MG63 (cell line): Measurements from ENCODE around the gene RND2. TPM values are rescaled to one million over a fixed set of nuclear protein-coding genes. Genes with fewer than 3 reads are reported as not detected.
"Not testable (repeated sequence)": the region's sequence is repeated elsewhere in the genome, so short reads cannot be mapped to it uniquely, and the experiment has no call there.

Source experiments
- DNase-seq: peaks from one replicate; pipeline ENCODE4 v3.0.0-alpha.2; 2020
- H3K27me3 ChIP-seq: fragments of 250-450 bp; sonication (Bioruptor Pico); 2 replicates; pipeline ENCODE4 v1.5.1; 2020; ENCODE audit warnings: mild to moderate bottlenecking, moderate library complexity
- H3K36me3 ChIP-seq: fragments of 250-450 bp; sonication (Bioruptor Pico); 2 replicates; pipeline ENCODE4 v1.5.1; 2020; ENCODE audit warnings: mild to moderate bottlenecking, moderate library complexity
- H3K4me3 ChIP-seq: fragments of 250-450 bp; sonication (Bioruptor Pico); 2 replicates; pipeline ENCODE4 v1.5.1; 2020; ENCODE audit warnings: mild to moderate bottlenecking, moderate library complexity
- H3K9me3 ChIP-seq: fragments of 250-450 bp; sonication (Bioruptor Pico); 2 replicates; pipeline ENCODE4 v1.5.1; 2020; ENCODE audit warnings: mild to moderate bottlenecking, moderate library complexity
- total RNA-seq: library from RNA; depleted of rRNA; stranded (reverse); fragments of >200 nt; shearing (Covaris generic); gene quantifications from 2 replicates; pipeline ENCODE4 v1.2.3, GENCODE V29; 2014; ENCODE audit warnings: low replicate concordance

RND2 gene
- total RNA-seq, 1 experiment from 2014 or later, result not detected

GRCh38 chr17:42997984-42998938 is 26.8 kb upstream of the RND2 start, which contains the start of gene RPL27:
TSS of gene RPL27 (plus strand) at chr17:42998419. CDS start at chr17:42998751, 332 bp downstream.
- Histone ChIP-seq H3K9me3 (no peaks in the 10 kb centered on the region), H3K27me3 (no peaks in the 10 kb centered on the region), H3K4me3 (peak within 1 kb of the TSS; percentile 88), H3K36me3 (peaks cover 49% of the 10 kb centered on the region)
- peak; percentile 99 for DNase-seq

- Histone ChIP-seq H3K36me3 (peaks cover 56% of the 10 kb centered on the region), H3K9me3 (no peaks in the 10 kb centered on the region), H3K27me3 (no peaks in the 10 kb centered on the region), H3K4me3 (peak overlapping the region; percentile 88)
- no peak for DNase-seq
Measured at GRCh38 chr17:42999003-42999525, 26.0 kb upstream of the RND2 start.

DNA sequence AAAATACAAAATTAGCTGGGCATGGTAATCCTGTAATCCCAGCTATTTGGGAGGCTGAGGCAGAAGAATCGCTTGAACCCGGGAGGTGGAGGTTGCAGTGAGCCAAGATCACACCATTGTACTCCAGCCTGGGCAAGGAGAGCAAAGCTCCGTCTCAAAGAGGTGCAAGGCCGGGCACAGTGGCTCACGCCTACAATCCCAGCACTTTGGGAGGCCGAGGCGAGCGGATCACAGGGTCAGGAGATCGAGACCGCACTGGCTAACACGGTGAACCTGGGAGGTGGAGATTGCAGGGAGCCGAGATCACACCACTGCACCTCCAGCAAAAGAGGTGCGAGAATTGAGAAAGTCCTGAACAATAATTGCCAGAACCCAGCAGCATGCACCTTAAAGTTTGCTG is 24.1 kb upstream of the RND2 start:
- DNase-seq, H3K27me3 ChIP-seq, H3K9me3 ChIP-seq, H3K4me3 ChIP-seq: not testable (repeated sequence)
- H3K36me3 ChIP-seq, result peaks cover 66% of the 10 kb centered on the region

GRCh38 chr17:43003542-43004172 is 21.4 kb upstream of the RND2 start:
- Histone ChIP-seq H3K27me3 (no peaks in the 10 kb centered on the region), H3K4me3 (no peak overlapping the region), H3K36me3 (peaks cover 65% of the 10 kb centered on the region), H3K9me3 (no peaks in the 10 kb centered on the region)
- DNase-seq, result peak; percentile 92

DNA sequence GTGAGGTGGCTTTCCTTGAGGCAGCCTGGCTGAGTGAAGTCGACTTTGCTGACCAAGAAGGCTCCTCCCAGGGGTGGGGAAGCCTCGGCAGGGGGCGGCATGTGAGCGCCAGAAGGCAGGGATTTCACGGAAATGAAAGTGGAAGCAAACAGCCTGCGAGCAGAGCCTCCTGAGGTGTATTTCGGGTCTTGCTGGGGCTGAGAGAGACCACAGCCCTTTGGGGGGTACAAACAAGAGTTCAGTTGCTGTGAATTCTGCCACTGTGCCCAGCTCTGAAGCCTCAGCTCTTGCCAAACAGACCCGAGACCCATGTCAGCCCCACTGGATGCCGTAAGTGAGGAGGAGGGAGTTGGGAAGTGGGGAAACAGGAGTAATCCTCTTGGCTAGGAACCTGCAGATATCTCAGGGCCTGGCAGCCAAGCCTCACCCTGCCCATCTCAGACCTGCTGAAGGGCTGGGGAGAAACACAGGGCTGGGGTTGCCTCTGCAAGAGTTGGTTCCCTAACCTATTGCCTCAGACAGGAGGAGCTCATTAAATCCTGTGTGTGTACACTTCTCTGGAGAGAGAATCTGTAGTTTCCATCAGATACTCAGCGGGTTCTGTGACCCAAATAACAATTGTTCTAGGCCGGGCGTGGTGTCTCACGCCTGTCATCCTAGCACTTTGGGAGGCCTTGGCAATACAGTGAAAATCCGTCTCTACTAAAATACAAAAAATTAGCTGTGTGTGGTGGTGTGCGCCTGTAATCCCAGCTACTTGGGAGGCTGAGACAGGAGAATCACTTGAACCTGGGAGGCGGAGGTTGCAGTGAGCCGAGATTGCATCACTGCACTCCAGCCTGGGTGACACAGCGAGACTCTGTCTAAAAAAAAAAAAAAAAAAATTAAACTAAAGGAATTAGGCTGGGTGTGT is 18.1 kb upstream of the RND2 start, which contains the start of gene IFI35:
IFI35 (plus strand) TSS at position 146 of the 913 bp plus-strand sequence; CDS start at position 310, 164 bp downstream.
- no peaks in the 10 kb centered on the region for H3K27me3 ChIP-seq
- H3K36me3 ChIP-seq, result peaks cover 33% of the 10 kb centered on the region
- H3K4me3 ChIP-seq, result peak within 1 kb of the TSS; percentile 66
- peak; percentile 90 for DNase-seq
- H3K9me3 ChIP-seq, result no peaks in the 10 kb centered on the region

- DNase-seq, result no peak
- no peaks in the 10 kb centered on the region for H3K27me3 ChIP-seq
- H3K4me3 ChIP-seq, result no peak overlapping the region
- peaks cover 20% of the 10 kb centered on the region for H3K36me3 ChIP-seq
- no peaks in the 10 kb centered on the region for H3K9me3 ChIP-seq
Measured at GRCh38 chr17:43010667-43011308, 14.2 kb upstream of the RND2 start.

DNA sequence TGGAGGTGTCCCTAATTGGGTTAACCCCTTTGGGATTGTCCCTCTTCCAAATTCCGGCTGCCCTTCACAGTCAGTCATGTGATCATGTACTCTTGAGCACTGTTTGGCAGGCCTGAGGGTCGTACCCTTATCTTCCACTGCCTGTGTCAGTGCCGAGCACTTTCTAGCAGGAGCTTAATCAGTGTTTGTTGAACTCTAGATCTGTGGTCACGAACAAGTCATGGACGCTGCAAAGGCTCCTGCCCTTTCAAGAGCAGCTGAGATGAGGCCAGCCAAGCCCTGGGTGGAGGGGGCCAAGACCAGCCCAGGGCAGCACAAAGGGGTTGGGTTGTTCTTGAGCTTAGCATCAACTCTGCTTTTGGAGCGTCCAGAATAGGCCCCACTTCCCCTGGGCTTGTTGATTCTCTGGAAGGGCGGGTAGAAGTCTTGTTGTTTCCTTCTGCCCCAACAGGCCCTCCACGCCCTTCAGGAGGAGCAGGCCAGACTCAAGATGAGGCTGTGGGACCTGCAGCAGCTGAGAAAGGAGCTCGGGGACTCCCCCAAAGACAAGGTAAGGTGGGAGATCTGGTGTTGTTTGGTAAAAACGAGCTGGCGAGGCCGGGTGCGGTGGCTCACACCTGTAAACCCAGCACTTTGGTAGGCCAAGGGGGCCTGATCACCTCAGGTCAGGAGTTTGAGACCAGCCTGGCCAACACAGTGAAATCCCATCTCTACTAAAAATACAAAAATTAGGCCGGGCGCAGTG is 13.1 kb upstream of the RND2 start:
- Histone ChIP-seq H3K27me3 (no peaks in the 10 kb centered on the region), H3K9me3 (no peaks in the 10 kb centered on the region), H3K4me3 (no peak overlapping the region), H3K36me3 (peaks cover 27% of the 10 kb centered on the region)
- no peak for DNase-seq

- Histone ChIP-seq H3K36me3 (peaks cover 37% of the 10 kb centered on the region), H3K4me3 (no peak overlapping the region), H3K9me3 (no peaks in the 10 kb centered on the region), H3K27me3 (no peaks in the 10 kb centered on the region)
- DNase-seq, result no peak
Measured at GRCh38 chr17:43013296-43013695, 11.7 kb upstream of the RND2 start.

DNA sequence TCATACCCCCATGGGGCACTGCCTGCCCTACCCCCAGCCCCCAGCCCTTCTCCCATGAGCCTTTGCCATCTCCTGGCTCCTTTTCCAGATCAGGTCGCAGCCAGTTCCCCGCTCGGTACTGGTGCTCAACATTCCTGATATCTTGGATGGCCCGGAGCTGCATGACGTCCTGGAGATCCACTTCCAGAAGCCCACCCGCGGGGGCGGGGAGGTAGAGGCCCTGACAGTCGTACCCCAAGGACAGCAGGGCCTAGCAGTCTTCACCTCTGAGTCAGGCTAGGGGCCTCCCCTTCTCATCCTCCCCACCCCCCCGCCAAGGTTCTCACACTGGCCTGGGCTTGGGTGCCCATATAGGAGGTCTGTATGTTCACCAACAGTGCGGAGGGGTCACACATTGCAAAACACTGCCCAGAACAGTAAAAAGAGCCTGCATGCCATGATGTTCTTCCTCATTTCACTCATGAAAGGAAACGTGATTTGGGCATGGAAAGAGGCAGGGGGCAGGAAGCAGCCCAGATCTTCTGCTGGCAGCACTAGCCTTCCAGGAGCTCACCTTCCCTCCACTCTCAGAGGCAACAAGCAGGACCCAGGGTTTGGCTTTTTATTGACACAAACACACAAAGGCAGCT is 10.9 kb upstream of the RND2 start:
- no peak for DNase-seq
- Histone ChIP-seq H3K27me3 (no peaks in the 10 kb centered on the region), H3K9me3 (no peaks in the 10 kb centered on the region), H3K36me3 (peaks cover 46% of the 10 kb centered on the region), H3K4me3 (no peak overlapping the region)

DNA sequence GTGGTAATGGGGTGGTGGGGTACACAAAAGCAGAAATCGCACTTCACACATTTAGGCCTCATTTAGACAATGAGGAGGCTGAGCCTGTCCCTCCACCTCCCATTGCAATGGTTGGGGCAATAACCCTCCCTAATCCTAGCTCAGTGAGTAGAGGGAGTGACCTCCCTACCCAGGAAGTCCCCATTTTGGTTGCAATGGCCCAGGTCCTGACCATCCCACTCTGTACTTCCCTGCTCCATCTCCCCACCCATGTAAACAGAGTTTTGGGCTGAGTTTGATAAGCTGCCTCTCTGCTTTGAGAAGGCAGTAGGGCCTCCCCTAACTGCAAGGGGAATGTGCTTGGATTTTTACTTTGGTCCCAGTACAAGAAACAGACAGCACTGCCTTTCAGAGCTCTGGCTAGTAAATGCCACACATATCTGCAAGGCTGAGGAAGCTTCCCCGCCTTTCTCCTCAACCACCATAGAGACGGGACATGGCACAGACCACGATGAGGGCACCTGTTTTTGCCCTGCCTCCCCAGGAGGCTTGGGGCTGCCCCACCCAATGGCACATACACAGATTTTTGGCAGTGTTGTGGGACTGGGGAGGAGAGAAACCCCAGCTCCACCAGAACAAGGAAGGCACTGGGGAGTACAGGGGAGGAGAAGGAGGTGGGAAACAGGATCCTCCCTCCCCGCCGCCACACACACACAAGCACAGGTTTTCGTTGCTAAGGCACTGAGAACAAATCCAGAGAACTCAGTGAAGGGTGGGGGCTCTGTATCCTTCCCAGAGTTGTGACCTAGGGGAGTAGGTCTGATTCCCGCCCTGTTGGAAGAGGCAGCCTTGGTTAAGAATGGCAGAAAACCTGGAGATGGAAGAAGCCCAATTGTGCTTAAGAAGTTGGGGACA is 10.1 kb upstream of the RND2 start:
- no peak overlapping the region for H3K4me3 ChIP-seq
- no peaks in the 10 kb centered on the region for H3K27me3 ChIP-seq
- DNase-seq, result no peak
- H3K36me3 ChIP-seq, result peaks cover 52% of the 10 kb centered on the region
- H3K9me3 ChIP-seq, result no peaks in the 10 kb centered on the region

DNA sequence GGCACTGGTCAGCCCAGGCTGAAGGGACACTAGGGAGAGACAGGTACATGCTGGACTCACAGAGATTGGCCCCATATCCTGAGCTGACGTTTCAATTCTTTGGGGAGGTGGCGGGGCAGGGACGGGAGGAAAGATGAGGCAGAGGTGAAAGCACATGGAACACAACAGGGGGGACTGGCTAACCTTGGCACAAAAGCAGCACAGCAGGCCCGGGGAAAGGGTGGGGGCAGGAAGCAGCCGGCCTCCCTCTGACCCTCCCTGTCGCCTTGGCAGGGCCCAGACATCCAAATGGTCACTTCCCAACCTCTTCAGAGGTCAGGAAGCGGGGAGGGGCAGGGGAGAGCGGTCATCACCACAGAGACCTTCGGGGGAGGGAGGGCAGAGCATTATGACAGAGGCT is 9.5 kb upstream of the RND2 start:
- H3K36me3 ChIP-seq, result peaks cover 59% of the 10 kb centered on the region
- no peaks in the 10 kb centered on the region for H3K27me3 ChIP-seq
- peak; percentile 44 for DNase-seq
- H3K4me3 ChIP-seq, result no peak overlapping the region
- H3K9me3 ChIP-seq, result no peaks in the 10 kb centered on the region

DNA sequence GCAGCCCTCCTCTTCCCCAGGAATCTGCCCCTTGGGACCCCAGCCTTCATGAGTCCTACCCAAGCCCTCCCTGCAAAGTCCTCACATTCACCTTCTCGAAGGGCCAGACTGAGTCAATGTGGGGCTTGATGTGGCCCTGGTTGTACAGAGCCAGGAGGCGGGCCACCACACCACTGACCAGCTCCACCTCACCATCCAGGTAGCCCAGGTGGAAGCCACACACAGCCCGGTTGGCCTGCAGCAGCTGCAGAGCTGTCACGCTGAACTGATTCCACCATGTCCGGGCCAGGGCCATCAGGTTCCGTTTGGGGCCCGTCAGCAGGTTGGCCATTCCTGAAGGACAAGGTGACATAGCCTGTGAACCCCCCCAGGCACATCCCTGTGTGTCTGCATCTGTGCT is 8.8 kb upstream of the RND2 start:
- H3K4me3 ChIP-seq, result no peak overlapping the region
- DNase-seq, result no peak
- no peaks in the 10 kb centered on the region for H3K27me3 ChIP-seq
- H3K36me3 ChIP-seq, result peaks cover 60% of the 10 kb centered on the region
- H3K9me3 ChIP-seq, result no peaks in the 10 kb centered on the region

DNA sequence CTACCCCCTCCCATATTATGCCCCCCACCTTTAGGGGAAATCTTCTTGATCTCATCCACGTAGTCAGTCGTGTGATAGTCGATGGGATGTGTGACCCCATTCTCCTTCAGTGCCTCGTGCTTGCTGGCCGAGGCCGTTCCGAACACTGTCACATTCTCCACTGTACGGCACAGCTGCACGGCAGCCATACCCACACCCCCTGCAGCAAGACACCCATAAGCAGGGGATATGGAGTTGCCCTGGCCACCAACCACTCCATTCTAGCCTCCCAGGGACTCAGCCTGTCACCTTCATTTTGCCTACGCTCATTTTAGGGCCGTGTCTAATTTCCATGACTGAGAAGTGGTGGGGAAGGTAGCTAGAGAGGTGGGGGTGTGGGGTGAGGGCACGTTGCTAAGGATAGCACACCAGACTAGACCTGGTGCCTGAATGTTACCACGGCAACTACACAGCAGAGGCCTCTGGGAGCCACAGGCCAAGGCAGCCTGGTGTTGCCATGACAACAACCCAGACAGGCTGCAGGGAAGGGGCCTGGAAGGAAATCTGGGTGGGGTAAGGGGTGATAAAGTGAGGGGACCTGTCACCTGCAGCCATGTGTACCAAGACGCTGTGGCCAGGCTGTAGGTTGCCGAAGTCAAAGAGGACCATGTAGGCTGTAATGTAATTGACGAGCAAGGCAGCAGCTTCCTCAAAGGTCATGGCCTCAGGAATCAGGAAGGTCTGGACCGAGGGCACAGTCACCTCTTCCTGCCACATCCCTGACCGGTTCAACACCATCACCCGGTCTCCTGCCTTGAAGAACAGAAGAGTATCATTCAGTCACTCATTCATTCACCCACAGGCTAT is 6.8 kb upstream of the RND2 start:
- DNase-seq, result no peak
- H3K36me3 ChIP-seq, result peaks cover 60% of the 10 kb centered on the region
- H3K9me3 ChIP-seq, result no peaks in the 10 kb centered on the region

More for the DNA sequence above, 6.8 kb upstream of the RND2 start:
- no peak overlapping the region for H3K4me3 ChIP-seq
- no peaks in the 10 kb centered on the region for H3K27me3 ChIP-seq
